GM12892 (cell line): Measurements from ENCODE around the gene TYSND1.

ENCODE experiments used
- DNase-seq: peaks from one replicate; pipeline ENCODE4 v3.0.0; 2011; ENCODE audit not compliant: insufficient read length
- FAIRE-seq: peaks from 2 replicates; lab custom pipeline; 2011; peaks lifted over from hg19 to GRCh38; lab: Jason Lieb, UNC
- POLR2A ChIP-seq: IDR thresholded peaks from 2 replicates; pipeline ENCODE4 v1.6.1; 2011; ENCODE audit warnings: low read depth, low read length, control low read depth
- POLR2AphosphoS5 ChIP-seq: IDR thresholded peaks from 2 replicates; pipeline ENCODE4 v1.6.1; 2011; ENCODE audit warnings: low read depth, low read length, control low read depth
- TAF1 ChIP-seq: IDR thresholded peaks from 2 replicates; pipeline ENCODE4 v1.6.1; 2011; ENCODE audit warnings: low read depth, mild to moderate bottlenecking, control low read depth, low read length, borderline replicate concordance

TYSND1 gene

GRCh38 chr10:70097459-70097858, 49.0 kb downstream of the TYSND1 start:
- FAIRE-seq (no peak), DNase-seq (no peak)
- no peak for TF ChIP-seq POLR2A
- TF ChIP-seq POLR2AphosphoS5: no peak
- no peak for TF ChIP-seq TAF1

GRCh38 chr10:70096705-70097420, 49.6 kb downstream of the TYSND1 start:
- FAIRE-seq (no peak), DNase-seq (no peak)
- TF ChIP-seq POLR2A (no peak), POLR2AphosphoS5 (no peak), TAF1 (no peak)

GRCh38 chr10:70096016-70096704, 50.3 kb downstream of the TYSND1 start:
- DNase-seq (no peak), FAIRE-seq (no peak)
- no peak for TF ChIP-seq POLR2AphosphoS5
- no peak for TF ChIP-seq POLR2A
- no peak for TF ChIP-seq TAF1

GRCh38 chr10:70094250-70094649, 52.2 kb downstream of the TYSND1 start:
- FAIRE-seq: no peak
- no peak for DNase-seq
- TF ChIP-seq POLR2A: no peak
- TF ChIP-seq TAF1: no peak
- no peak for TF ChIP-seq POLR2AphosphoS5

- TF ChIP-seq POLR2AphosphoS5 (no peak), TAF1 (no peak), POLR2A (no peak)
- FAIRE-seq (no peak), DNase-seq (no peak)
These were observed 53.1 kb downstream of the TYSND1 start for GRCh38 chr10:70093335-70093944.

- FAIRE-seq: no peak
- DNase-seq: no peak
- TF ChIP-seq POLR2AphosphoS5 (no peak), TAF1 (no peak), POLR2A (no peak)
These were observed 54.1 kb downstream of the TYSND1 start for GRCh38 chr10:70092389-70092718.

GRCh38 chr10:70090951-70091350, 55.5 kb downstream of the TYSND1 start:
- FAIRE-seq: no peak
- no peak for DNase-seq
- TF ChIP-seq POLR2A: no peak
- TF ChIP-seq TAF1: no peak
- TF ChIP-seq POLR2AphosphoS5: no peak

- no peak for TF ChIP-seq POLR2A
- TF ChIP-seq POLR2AphosphoS5: no peak
- TF ChIP-seq TAF1: no peak
- FAIRE-seq: no peak
- DNase-seq: no peak
These were observed 56.5 kb downstream of the TYSND1 start for GRCh38 chr10:70090013-70090412.

GRCh38 chr10:70088308-70088698, 58.2 kb downstream of the TYSND1 start:
- no peak for FAIRE-seq
- TF ChIP-seq TAF1 (no peak), POLR2A (no peak)
- no peak for DNase-seq
